Upper lobe of right lung (tissue), 1 donor: ENCODE data around the gene PI4K2A. TPM values are rescaled to one million over a fixed set of nuclear protein-coding genes. Genes with fewer than 3 reads are reported as not detected.

ENCODE experiments used
- ATAC-seq: fragments of 200-7000 bp; cut with Tn5 transposase; one replicate; pipeline ENCODE4 v1.9.1; 2020; ENCODE audit warnings: mild to moderate bottlenecking, moderate library complexity
- DNase-seq: peaks from one replicate; pipeline ENCODE4 v3.0.0-alpha.2; 2020
- H3K27ac ChIP-seq: fragments of 200-600 bp; one replicate; pipeline ENCODE4 v1.8.0; 2022
- H3K27me3 ChIP-seq: fragments of 200-600 bp; one replicate; pipeline ENCODE4 v1.8.0; 2022; ENCODE audit warnings: mild to moderate bottlenecking
- H3K36me3 ChIP-seq: fragments of 200-600 bp; one replicate; pipeline ENCODE4 v1.8.0; 2022
- H3K4me1 ChIP-seq: fragments of 200-600 bp; one replicate; pipeline ENCODE4 v1.8.0; 2022
- H3K4me3 ChIP-seq: fragments of 200-600 bp; one replicate; pipeline ENCODE4 v1.8.0; 2022; ENCODE audit warnings: mild to moderate bottlenecking
- H3K9me3 ChIP-seq: fragments of 200-600 bp; one replicate; pipeline ENCODE4 v1.8.0; 2022
- CTCF ChIP-seq: fragments of 200-600 bp; IDR thresholded peaks from one replicate; pipeline ENCODE4 v1.8.0; 2022; ENCODE audit warnings: antibody characterized with exemption
- intact Hi-C: fragments of 100-400 bp; cut with DNase I; formaldehyde crosslinking; loops from one replicate; pipeline ENCODE4 v1.11.0; 2022
- total RNA-seq: library from RNA; stranded (reverse); fragmentation: NEBNext Ultra II Directional; extraction: Animal tissue kit (Norgen Biotek cat#: 25700); gene quantifications from one replicate; pipeline ENCODE4 v1.2.1, GENCODE V29; 2021
- donor health status: DM: no; HTN: yes; CAD: no; lungs with severe emphysema.

Gene PI4K2A
- total RNA-seq, 1 donor from 2014 or later = 28.3 TPM

DNA sequence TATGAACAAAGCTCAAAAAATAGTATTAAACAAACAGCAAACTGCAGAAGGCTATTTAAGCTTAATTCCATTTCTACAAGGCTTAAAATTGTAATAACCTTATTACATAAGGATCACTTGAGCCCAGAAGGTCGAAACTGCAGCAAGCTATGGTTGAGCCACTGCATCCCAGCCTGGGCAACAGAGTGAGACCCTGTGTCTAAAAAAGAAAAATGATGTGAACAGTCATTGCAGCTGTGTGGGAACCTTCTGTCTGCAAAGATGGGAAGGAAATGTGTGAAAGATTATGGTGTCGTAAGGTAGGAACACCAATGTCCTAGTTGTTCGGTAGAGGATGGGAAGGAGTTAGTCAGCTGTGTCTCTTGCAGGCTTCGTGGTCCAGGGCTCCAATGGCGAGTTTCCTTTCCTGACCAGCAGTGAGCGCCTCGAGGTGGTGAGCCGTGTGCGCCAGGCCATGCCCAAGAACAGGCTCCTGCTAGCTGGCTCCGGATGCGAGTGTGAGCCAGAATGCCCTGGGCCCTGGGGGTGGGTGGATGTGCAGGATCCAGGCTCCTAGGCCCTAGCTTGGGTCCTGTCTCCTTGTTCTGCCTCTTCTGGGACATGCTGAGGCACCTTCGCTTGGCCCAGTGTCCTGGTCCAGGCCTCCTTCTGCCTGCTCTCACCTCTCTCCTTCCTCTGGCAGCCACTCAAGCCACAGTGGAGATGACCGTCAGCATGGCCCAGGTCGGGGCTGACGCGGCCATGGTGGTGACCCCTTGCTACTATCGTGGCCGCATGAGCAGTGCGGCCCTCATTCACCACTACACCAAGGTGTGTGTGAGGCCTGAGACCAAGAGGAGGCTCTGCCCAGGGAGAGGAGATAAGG lies 41.8 kb upstream of the PI4K2A start:
- no peak for DNase-seq
- no peak for ATAC-seq

GRCh38 chr10:97599272-97599619 lies 41.2 kb upstream of the PI4K2A start:
- no peaks in the 10 kb centered on the region for H3K4me1 ChIP-seq
- TF ChIP-seq CTCF = no peak

More for the DNA sequence above, 41.8 kb upstream of the PI4K2A start:
- Histone ChIP-seq H3K27ac (no peak overlapping the region), H3K4me1 (no peaks in the 10 kb centered on the region), H3K9me3 (no peaks in the 10 kb centered on the region), H3K36me3 (no peaks in the 10 kb centered on the region), H3K27me3 (no peaks in the 10 kb centered on the region), H3K4me3 (no peak overlapping the region)
- TF ChIP-seq CTCF = no peak
- intact Hi-C loops = no loop called here

DNA sequence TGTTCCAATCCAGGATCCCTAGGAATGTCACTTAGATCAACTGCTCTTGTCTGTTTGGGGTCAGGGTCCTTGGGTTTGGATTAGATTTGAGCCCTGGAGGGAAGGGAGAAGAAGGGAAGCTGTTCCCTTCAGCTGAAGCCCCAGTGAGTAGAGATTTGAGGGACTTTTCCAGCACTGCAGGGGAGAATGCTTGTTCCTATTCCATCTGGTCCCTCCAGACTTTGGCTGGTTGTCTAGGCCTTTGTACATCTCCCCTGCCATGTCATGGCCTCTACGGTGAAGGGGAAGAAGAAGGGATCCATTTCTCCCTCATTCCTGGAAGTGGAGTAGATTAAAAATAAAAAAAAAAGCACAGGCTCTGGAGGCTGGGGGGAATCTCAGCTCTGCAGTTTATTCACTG lies 39.9 kb upstream of the PI4K2A start:
- H3K4me1 ChIP-seq = no peaks in the 10 kb centered on the region
- H3K27me3 ChIP-seq = no peaks in the 10 kb centered on the region
- no peak overlapping the region for H3K27ac ChIP-seq
- intact Hi-C loops = no loop called here
- no peak for TF ChIP-seq CTCF
- H3K36me3 ChIP-seq = no peaks in the 10 kb centered on the region
- ATAC-seq (no peak), DNase-seq (no peak)
- no peaks in the 10 kb centered on the region for H3K9me3 ChIP-seq
- H3K4me3 ChIP-seq = no peak overlapping the region

More at GRCh38 chr10:97599272-97599619, 41.2 kb upstream of the PI4K2A start:
- no peak for ATAC-seq
- Histone ChIP-seq H3K27me3 (no peaks in the 10 kb centered on the region), H3K27ac (no peak overlapping the region), H3K9me3 (no peaks in the 10 kb centered on the region), H3K4me3 (no peak overlapping the region), H3K36me3 (no peaks in the 10 kb centered on the region)
- intact Hi-C loops = no loop called here
- DNase-seq = no peak

DNA sequence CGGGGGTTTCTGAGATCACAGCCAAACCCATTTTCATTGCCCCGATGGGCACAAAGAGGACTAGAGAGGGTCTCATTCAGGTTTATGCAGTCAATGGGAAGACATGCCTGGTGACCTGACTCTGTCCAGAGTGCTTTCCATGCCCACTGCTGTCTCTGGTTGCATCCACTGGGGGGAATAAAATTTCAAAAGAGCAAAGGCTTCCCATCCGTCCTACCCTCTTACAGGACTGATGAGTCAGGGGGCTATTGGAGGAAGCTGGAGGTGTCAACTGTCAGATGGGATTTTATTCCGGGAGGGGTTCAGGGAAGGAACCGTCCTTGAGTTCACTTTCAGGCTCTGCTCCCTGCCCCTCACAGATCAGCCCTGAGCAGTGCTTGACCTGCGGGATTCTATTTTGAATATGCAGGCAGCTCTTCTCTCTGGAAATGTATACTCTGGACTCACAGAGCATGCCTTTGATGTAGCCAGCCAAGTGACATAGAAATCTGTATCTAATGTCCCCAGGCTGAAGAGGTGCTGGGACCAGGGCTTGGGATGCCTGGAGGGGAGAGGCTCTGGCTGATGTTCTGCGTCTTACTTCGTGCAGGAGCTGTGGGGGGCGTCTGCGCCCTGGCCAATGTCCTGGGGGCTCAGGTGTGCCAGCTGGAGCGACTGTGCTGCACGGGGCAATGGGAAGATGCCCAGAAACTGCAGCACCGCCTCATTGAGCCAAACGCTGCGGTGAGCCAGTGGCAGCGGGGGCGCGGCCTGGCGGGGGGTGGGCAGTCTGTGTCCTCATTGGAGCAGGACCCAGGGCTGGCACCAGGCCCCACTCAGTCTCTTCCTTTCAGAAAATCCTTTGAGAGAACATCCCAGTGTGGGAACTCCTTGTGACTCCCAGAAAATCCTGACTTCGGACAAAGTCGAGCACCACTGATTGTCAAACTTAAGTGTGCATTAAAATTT lies 38.9 kb upstream of the PI4K2A start:
- H3K27ac ChIP-seq = no peak overlapping the region
- no peaks in the 10 kb centered on the region for H3K9me3 ChIP-seq
- no peak for TF ChIP-seq CTCF
- no peak for ATAC-seq
- no peaks in the 10 kb centered on the region for H3K27me3 ChIP-seq
- H3K4me1 ChIP-seq = no peaks in the 10 kb centered on the region
- H3K4me3 ChIP-seq = no peak overlapping the region
- intact Hi-C loops = no loop called here
- no peak for DNase-seq
- no peaks in the 10 kb centered on the region for H3K36me3 ChIP-seq

DNA sequence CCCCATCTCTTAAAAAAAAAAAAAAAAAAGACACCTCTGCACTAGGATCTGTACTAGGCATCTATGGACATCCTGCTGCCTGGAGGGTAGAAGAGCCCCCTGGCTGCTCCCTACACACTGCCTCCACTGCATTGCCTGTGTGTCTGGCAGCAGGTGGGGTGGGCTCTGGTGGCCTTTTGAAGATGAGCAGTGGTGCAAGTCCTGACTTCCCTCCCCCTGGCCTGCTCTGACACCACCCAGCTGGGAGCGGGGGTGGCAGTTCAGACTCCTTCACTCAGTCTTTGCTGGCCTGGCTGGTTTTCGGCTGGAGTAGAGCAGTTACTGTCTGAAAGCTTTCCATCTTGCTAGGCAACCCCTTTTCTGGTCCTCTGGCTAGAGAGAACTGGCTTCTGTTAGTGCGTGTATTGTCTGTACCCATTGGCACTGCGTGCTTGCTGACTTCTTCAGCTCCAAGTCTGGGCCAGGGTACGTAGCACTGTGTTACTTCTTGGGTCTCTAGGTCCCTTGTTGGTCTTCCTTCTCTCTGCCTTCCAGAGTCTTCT lies 33.3 kb upstream of the PI4K2A start:
- H3K4me3 ChIP-seq = no peak overlapping the region
- H3K27me3 ChIP-seq = no peaks in the 10 kb centered on the region
- H3K4me1 ChIP-seq = no peaks in the 10 kb centered on the region
- H3K36me3 ChIP-seq = no peaks in the 10 kb centered on the region
- no peaks in the 10 kb centered on the region for H3K9me3 ChIP-seq
- no peak for TF ChIP-seq CTCF
- no peak for ATAC-seq
- no peak for DNase-seq
- no peak overlapping the region for H3K27ac ChIP-seq
- intact Hi-C loops = no loop called here
